Activated gamma-delta T cell treated with Interleukin-2 at 50 U/mL for 16 hours (primary cell): ENCODE data around the gene RBM42.

ENCODE experiments used
- DNase-seq: peaks from one replicate; pipeline ENCODE4 v3.0.0-alpha.2; 2020

RBM42 gene

DNA sequence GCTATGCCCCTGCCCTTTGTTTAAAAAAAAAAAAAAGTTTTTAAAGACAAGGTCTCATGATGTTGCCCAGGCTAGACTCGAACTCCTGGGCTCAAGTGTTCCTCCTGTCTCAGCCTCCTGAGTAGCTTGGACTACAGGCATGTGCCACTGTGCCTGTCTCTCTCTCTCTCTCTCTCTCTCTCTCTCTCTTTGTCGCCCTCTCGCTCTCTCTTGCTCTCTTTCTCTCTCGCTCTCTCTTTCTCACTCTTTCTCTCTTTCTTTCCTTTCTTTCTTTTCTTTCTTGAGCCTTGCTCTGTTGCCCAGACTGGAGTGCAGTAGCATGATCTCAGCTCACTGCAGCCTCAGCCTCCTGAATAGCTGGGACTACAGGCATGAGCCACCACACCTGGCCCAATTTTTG, 26.8 kb downstream of the RBM42 start:
- DNase-seq: no peak

DNA sequence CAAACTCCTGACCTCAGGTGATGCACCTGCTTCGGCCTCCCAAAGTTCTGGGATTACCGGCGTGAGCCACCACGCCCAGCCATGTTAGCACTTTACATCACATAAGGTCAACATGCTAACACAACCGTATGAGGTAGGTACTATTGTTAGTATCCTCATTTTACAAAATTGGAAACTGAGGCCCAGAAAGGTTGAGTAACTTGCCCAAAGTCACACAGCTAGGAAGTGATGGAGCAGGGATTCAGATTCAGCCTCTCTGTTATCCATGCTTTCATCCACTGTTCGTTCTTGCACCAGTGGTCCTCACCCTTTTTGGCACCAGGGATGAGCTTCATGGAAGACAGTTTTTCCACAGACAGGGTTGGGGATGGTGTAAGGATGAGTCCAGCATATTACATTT, 27.9 kb downstream of the RBM42 start:
- DNase-seq: no peak

DNA sequence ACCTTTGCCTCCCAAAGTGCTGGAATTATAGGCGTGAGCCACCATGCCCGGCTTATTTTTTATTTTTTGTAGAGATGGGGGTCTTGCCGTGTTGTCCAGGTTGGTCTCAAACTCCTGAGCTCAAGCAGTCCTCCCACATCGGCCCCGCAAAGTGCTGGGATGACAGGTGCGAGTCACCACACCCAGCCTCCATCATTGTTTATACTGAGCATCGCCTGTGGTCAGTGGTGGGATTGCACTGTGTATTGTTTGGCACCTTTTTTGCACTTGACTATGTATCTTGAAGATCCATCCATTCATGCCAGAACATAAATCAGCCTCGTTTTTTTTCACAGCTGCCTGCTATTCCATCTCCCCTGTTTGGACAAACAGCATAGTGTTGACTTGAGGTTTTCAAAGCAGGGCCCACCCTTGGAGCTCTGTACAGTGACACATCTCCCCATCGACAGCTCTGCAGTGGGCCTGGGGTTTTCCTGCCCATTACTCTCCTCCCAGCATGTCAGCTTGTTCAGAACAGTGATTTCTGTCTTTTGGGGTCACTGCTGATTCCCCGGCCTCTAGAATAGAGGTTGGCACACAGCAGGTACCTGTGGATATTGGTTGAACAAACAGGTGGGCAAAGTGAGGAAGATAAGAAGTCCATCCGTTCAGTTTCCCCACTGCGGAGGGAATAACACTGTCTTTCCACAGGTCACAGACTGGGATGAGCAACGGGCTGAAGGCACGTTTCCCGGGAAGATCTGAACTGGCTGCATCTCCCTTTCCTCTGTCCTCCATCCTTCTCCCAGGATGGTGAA, 29.3 kb downstream of the RBM42 start:
- no peak for DNase-seq

DNA sequence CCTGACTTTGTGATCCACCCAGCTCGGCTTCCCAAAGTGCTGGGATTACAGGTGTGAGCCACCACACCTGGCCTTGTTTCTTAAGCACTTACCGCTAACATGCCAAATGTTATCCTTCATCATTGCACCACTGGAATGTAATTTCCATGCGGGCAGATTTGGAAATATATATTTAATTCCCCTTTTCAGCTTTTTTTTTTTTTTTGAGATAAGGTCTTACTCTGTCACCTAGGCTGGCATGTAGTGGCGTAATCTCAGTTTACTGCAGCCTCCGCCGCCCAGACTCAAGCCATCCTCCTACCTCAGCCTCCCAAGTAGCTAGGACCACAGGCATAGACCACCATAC, 33.1 kb downstream of the RBM42 start:
- DNase-seq: no peak

DNA sequence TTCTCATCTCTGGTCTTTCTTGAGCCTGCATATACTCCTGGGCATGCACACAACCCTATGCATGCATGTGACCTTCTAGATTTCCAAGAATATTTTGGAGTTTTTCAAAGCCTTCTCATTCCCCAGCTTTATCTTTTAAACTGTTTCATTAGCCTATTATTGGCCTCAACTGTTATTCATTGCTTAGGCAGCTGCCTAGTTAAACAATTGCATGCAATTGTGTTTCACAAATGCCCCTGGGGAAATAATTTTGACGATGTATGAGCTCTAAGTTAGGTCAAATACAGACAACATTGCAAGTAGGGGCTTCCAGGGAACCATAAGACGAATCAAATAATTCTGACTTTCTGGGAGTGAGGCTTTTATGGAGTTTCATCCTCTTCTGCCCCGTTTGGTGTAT, 35.1 kb downstream of the RBM42 start:
- DNase-seq: no peak

DNA sequence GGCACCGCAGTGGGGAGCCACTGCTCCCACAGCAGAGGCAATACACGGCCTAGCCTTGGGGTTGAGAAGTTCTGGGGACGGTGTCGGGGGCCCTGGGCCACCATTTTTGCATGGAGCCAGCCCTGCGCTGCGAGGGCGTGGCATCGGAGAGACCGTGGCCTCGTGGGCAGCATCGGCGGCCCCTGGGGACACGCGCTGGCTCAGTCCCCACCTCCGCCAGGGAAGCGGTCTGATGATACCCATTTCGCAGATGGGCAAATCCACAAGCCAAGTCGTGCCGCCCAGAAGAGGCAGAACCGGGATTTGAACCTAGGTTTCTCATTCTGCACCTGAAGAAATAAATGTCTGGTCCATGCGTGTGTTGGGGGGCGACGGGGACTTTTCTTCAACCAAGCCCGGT, 36.3 kb downstream of the RBM42 start:
- no peak for DNase-seq

DNA sequence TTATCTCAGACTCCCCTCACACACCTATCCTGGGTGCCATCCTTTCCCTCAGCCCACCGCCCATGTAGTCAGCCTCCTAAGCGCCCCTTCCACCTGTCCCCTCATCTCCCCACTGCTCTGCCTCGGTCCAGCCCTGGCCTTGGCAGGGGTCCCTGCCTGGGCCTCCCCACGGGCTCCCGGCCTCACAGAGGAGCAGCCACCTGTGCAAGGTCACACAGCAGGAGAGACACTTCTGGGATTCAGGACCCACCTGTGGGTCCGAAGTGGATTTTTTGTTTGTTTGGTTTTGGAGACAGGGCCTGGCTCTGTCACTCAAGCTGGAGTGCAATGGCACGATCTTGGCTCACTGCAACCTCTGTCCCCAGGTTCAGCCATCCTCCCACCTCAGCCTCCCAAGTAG, 36.8 kb downstream of the RBM42 start:
- no peak for DNase-seq

DNA sequence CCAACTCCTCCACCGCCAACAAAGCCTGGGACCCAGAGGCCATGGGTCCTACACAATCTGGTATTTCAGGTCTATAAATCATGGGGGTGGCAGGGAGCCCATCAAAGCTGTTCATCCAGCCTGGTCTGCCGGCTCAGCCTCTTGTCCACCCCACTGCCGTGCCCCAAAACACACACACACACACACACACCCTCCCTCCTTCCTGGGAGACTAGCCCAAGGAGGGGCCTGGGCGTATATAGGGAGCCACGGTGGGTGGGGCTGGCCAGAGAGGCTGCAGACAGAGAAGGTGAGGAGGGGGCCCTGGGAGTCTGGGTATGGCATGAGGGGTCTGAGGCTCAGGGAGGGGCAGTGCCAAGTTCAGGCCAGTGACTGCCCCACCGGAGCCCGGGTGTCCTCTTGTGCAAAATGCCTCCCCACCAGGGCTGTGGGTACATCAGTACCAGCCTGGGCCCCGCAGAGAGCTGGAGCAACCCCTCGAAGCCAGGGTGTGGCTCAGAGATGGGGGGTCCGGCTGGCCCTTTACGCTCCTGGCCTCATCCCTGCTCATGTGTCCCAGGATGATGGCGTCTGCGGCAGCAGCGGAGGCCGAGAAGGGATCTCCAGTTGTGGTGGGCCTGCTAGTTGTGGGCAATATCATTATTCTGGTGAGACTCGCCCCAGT, 37.5 kb downstream of the RBM42 start, which contains the start of gene UPK1A:
Gene UPK1A (plus strand): TSS at position 267 of the 663 bp plus-strand sequence. CDS start 296 bp downstream, at position 563.
- no peak for DNase-seq

DNA sequence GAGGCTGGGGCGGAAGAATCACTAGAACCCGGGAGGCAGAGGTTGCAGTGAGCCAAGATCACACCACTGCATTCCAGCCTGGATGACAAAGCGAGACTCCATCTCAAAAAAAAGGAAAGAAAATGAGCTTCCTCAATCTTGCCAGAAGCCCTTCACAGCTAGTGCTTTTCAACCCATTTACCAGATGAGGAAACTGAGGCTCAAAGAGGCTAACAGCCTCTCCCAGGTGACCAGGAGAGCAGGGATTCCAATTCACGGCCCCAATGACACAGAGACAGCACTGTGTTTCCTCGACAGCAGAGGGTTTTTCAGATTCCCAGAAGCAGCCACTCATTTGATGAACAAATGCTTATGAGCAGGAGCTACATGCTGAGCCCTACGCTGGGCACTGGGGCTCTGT, 40.7 kb downstream of the RBM42 start:
- DNase-seq: no peak

DNA sequence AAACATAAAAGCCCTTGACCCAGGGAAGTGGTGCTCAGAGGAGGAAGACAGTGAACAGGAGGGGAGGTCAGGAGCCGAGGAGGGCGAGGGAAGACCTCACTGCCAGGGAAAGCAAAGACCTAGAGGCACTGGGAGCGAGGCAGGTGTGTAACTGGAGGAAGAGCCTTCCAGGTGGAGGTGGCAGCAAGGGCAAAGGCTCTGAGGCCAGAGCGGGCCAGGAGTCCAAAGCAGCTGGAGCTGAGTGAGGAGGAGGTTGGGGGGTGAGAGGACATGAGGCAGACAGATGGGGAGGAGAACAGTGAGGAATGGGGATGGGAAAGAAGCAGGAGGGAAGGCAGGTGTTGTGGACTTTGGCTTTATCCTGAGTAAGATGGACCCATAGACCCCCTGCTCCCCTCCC, 41.1 kb downstream of the RBM42 start:
- DNase-seq: no peak

DNA sequence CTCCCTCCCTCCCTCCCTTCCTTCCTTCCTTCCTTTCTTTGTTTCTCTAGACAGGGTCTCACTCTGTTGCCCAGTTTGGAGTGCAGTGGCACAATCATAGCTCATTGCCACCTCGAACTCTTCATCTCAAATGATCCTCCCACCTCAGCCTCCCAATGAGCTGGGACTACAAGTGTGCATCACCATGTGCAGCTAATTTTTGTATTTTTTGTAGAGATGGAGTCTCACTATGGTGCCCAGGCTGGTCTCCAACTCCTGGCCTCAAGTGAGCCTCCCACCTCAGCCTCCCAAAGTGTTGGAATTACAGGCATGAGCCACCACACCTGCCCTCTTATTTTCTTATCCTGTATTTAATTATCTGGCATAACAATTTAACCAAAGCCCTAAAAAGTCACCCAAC, 41.9 kb downstream of the RBM42 start:
- DNase-seq: no peak

DNA sequence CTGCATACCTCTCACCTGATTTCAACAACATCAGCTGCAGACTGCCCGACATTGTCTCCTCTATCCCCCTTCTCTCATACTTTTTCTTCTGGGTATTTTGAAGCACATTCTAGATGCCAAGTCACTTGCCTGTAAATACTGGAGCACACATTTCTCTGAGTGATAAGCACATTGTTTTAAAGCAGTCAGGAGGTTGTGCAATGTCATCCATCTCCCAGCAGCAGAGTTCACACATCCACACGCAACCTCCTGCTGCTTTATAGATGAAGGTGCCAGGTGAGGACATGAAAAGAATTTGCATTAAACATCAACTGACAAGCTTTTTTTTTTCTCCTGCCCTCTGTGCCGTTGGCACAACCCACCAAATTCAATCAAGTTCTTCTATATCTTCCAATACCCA, 43.0 kb downstream of the RBM42 start:
- no peak for DNase-seq

DNA sequence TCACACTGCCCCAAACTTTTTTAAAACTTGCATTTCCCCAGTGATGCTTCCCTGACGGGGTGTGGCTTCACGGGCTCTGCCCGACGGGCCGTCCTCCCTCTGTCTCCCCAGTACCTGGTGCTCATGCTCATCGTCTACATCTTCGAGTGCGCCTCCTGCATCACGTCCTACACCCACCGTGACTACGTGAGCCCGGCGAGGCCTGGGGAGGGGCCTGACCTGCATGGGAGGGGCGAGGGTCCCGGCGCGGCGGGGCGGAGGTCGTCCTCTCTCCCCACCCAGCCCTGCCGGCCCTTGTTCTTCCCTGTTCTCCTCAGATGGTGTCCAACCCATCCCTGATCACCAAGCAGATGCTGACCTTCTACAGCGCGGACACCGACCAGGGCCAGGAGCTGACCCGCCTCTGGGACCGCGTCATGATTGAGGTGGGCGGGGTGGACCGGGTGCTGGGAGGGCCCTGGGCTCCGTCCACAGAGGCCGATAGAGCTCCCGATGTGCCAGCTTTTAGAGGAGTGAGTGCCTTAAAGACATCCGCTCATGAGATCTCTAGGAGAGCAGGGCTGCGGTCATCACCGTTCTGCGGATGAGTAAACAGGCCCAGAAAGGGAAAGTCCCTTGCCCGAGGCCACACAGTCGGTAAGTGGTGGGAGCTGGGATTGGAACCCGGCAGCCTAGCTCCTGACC, 44.4 kb downstream of the RBM42 start:
- peak; percentile 21 for DNase-seq

DNA sequence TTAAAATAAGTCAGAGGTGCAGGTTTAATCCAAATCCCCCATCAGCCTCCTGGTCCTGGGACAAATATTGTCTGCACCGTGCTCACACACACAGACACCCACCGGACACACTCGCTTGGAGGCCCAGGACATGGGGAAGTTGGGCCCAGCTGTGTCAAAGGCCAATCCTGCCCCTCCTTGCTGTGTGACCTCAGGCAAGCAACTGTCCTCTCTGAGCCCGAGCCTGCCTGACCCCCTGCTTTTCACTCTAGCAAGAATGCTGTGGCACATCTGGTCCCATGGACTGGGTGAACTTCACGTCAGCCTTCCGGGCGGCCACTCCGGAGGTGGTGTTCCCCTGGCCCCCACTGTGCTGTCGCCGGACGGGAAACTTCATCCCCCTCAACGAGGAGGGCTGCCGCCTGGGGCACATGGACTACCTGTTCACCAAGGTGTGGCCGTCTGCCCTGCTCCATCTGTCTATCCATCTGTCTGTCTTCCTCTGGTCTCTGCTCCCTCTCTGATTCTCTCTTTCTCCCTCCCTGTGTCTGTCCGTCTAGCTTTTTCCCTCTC, 46.8 kb downstream of the RBM42 start:
- no peak for DNase-seq
